H1 (cell line): ENCODE results near the gene GABRR2. TPM values are rescaled to one million over a fixed set of nuclear protein-coding genes. Genes with fewer than 3 reads are reported as not detected.

ENCODE experiments used
- CHD7 ChIP-seq: fragments of 300-600 bp; sonication (generic); IDR thresholded peaks from 2 replicates; pipeline ENCODE4 v1.7.1; 2012; ENCODE audit warnings: low read length, moderate library complexity, mild to moderate bottlenecking, inconsistent platforms; ENCODE audit not compliant: insufficient replicate concordance
- KDM4A ChIP-seq: IDR thresholded peaks from one replicate; pipeline ENCODE4 v1.7.1; 2012; ENCODE audit warnings: low read depth, mild to moderate bottlenecking, moderate library complexity, low read length, inconsistent platforms; ENCODE audit not compliant: severe bottlenecking
- polyA plus RNA-seq, 7 experiments: library from polyadenylated mRNA; depleted of rRNA in 3 of 7; stranded (reverse) in 5 of 7; unstranded in 2 of 7; fragments of >200 nt in 5 of 7; fragments of 200-250 nt in 2 of 7; gene quantifications; 1 replicate in 5 of 7; 2 replicates in 1 of 7; 4 replicates in 1 of 7; pipeline versions ENCODE4 v1.2.1 to v1.2.3, GENCODE V29; 2011 to 2013; ENCODE audit warnings: missing spikeins in 2 of 7, mixed read lengths in 2 of 7
- total RNA-seq: library from RNA; stranded (reverse); fragmentation: NEBNext Ultra II Directional; extraction: Animal tissue kit (Norgen Biotek cat#: 25700); gene quantifications from 2 replicates; pipeline ENCODE4 v1.2.1, GENCODE V29; 2021

Gene GABRR2
- total and polyA plus RNA-seq, 2 of the 8 experiments (the other 6 are each of a cell fraction or from before 2014, with no cell fraction given): not detected

GRCh38 chr6:89214197-89214596 lies 100.9 kb downstream of the GABRR2 start (continued):
- TF ChIP-seq CHD7 (no peak), KDM4A (no peak)
